GM18951 (cell line): ENCODE data around the gene GREM1.

ENCODE experiments used
- POLR2A ChIP-seq: IDR thresholded peaks from 4 replicates; pipeline ENCODE4 v1.6.1; 2011; ENCODE audit warnings: mild to moderate bottlenecking; ENCODE audit not compliant: insufficient read length, insufficient read depth; ENCODE audit errors: extremely low read depth
- in situ Hi-C: fragments of 300-500 bp; cut with MboI; formaldehyde crosslinking; loops from one replicate; pipeline ENCODE4 v1.12.0; 2022; ENCODE audit warnings: low sequenced_read_pairs, mixed read lengths, inconsistent platforms; ENCODE audit not compliant: unreplicated experiment

GREM1 gene

GRCh38 chr15:32717426-32718226 is at the start of gene GREM1:
Gene GREM1 (plus strand): TSS chr15:32718004. CDS start chr15:32730691, 12,687 bp downstream.
- in situ Hi-C loops: no loop called here
- TF ChIP-seq POLR2A: no peak

- no peak for TF ChIP-seq POLR2A
- in situ Hi-C loops: no loop called here
Measured at GRCh38 chr15:32668942-32669341, 48.9 kb upstream of the GREM1 start.

- TF ChIP-seq POLR2A: no peak
- in situ Hi-C loops: no loop called here
Measured at GRCh38 chr15:32669896-32670611, 47.8 kb upstream of the GREM1 start.

DNA sequence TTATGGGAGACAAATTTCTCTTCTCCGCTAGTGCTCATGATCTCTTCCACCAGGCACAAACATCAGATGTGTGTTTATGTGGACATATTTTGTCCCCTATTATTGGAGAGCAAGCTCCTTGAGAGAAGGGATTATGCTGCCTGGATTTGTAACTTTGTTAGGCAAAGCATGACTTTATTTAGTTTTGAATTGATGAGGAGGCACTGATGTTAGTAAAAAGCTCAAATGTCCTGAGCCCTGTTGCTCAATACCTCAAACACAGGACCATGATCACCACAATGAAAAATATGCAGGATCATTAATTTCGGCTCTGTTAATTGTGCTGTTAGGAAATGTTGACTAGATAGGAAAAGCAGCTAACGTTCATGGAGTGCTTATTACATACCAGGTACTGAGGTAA is 47.2 kb upstream of the GREM1 start:
- TF ChIP-seq POLR2A: no peak
- in situ Hi-C loops: no loop called here

GRCh38 chr15:32671339-32672325 is 46.2 kb upstream of the GREM1 start:
- in situ Hi-C loops: no loop called here
- no peak for TF ChIP-seq POLR2A

DNA sequence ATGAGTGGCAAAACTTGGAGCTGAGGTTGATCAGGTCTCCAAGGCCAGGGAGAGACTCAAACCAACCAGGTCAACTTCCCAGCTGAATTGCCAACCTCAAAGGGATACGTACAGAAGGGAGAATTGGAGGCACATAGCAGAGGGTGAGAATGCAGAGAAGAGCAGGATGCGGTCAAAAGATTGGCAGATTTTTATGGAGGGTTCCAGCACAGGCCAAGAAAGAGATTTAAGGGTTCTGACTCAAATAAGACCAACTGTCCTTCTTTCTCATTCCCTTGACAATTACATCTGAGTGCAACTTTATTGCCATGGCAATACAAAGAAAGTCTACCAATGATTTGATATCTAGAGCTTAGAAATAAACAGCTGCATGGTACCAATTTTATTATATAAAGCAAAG is 43.1 kb upstream of the GREM1 start:
- TF ChIP-seq POLR2A: no peak
- in situ Hi-C loops: no loop called here

GRCh38 chr15:32675466-32675865 is 42.3 kb upstream of the GREM1 start:
- TF ChIP-seq POLR2A: no peak
- in situ Hi-C loops: no loop called here

DNA sequence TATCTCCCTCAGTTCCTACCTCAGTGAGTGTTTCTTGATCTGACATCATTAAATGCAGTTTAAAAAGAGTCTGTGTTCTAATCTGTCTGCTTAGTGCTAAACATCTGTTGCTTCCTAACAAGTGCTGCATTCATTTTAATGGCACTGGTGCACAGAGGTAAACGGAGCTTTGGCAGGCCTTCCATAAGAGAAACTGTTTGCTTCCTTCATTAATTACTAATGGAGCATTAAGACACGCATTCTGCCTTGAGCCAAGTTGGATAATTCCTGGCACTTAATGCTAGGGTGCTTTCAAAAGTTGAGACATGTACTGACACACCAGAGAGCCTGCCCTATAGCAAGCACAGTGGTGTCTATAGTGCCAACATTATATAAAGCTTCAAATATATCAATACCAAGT is 41.6 kb upstream of the GREM1 start:
- TF ChIP-seq POLR2A: no peak
- in situ Hi-C loops: no loop called here

- in situ Hi-C loops: no loop called here
- TF ChIP-seq POLR2A: no peak
Measured at GRCh38 chr15:32677238-32677750, 40.5 kb upstream of the GREM1 start.

- in situ Hi-C loops: no loop called here
- TF ChIP-seq POLR2A: no peak
Measured at GRCh38 chr15:32679298-32679690, 38.5 kb upstream of the GREM1 start.

DNA sequence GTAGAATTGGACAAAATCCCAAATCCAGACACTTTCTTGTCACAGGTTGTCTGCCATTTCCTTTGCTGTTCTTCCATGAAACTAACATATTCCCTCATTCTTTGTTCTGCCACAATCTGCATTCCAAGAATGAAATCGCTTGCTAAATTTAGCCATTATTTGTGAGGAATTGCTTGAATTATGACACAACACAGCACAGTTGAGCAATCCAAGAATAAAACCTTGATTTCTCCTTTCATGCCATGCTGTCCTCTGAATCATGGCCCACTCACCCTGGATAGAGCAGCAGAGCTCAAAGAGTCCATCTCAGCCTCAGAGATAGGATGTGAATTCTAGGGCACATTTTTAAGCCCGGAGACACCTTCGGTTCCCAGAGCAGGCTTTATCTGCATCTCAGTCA is 35.2 kb upstream of the GREM1 start:
- in situ Hi-C loops: no loop called here
- TF ChIP-seq POLR2A: no peak

GRCh38 chr15:32682977-32683630 is 34.7 kb upstream of the GREM1 start:
- no peak for TF ChIP-seq POLR2A
- in situ Hi-C loops: no loop called here
